A549 (cell line): ENCODE measurements around the gene CIAO3. TPM values are rescaled to one million over a fixed set of nuclear protein-coding genes. Genes with fewer than 3 reads are reported as not detected.

ENCODE experiments used
- ATAC-seq, 2 experiments: fragments of 200-7000 bp in 1 of 2; fragments of >200 bp in 1 of 2; cut with Nextera tagmentation in 1 of 2; cut with Tn5 transposase in 1 of 2; 3 replicates each; pipeline versions ENCODE4 v1.8.0 to v1.9.1; 2018 to 2020; ENCODE audit warnings: mild to moderate bottlenecking in 1 of 2, moderate library complexity in 1 of 2
- CTCF ChIA-PET: fragments of 300-600 bp; sonication (Branson Sonifier 250); formaldehyde crosslinking; extraction: SDS; loops from one replicate; lab custom pipeline; 2021; ENCODE audit warnings: antibody characterized with exemption, inconsistent platforms; lab: Yijun Ruan, JAX
- POLR2A ChIA-PET: fragments of 350-600 bp; formaldehyde crosslinking; extraction: SDS; loops from one replicate; lab custom pipeline; 2021; ENCODE audit warnings: antibody characterized with exemption, inconsistent platforms; lab: Yijun Ruan, JAX
- DNase-seq, 2 experiments: peaks; one replicate each; pipeline versions ENCODE4 v3.0.0 to v3.0.0-alpha.2; 2011 to 2016; ENCODE audit warnings: low read depth in 1 of 2, low spot score in 1 of 2
- FAIRE-seq: peaks from 2 replicates; lab custom pipeline; 2011; peaks lifted over from hg19 to GRCh38; lab: Jason Lieb, UNC
- H3K27ac ChIP-seq, 2 experiments: fragments of >200 bp; sonication (Bioruptor Twin); formaldehyde crosslinking; 3 replicates each; pipeline ENCODE4 v1.5.1; 2016 to 2017
- H3K4me1 ChIP-seq: fragments of >200 bp; sonication (Bioruptor Twin); formaldehyde crosslinking; 3 replicates; pipeline ENCODE4 v1.6.1; 2016
- H3K4me2 ChIP-seq: fragments of >200 bp; sonication (Bioruptor Twin); formaldehyde crosslinking; 3 replicates; pipeline ENCODE4 v1.6.1; 2016
- H3K4me3 ChIP-seq: fragments of >200 bp; sonication (Bioruptor Twin); formaldehyde crosslinking; 3 replicates; pipeline ENCODE4 v1.5.1; 2016
- H3K9me3 ChIP-seq: fragments of >200 bp; sonication (Bioruptor Twin); formaldehyde crosslinking; 3 replicates; pipeline ENCODE4 v1.6.1; 2016
- CHD4 ChIP-seq: fragments of 200-600 bp; sonication (generic); IDR thresholded peaks from 2 replicates; pipeline ENCODE4 v1.6.1; 2016; ENCODE audit warnings: antibody characterized with exemption, mild to moderate bottlenecking, borderline replicate concordance
- EHF ChIP-seq: fragments of 250-450 bp; sonication (Bioruptor Pico); IDR thresholded peaks from 2 replicates; pipeline ENCODE4 v1.5.0; 2020; ENCODE audit warnings: mild to moderate bottlenecking
- HOXB13 ChIP-seq: fragments of 250-450 bp; sonication (Bioruptor Pico); IDR thresholded peaks from 2 replicates; pipeline ENCODE4 v1.5.0; 2020; ENCODE audit warnings: low read depth, mild to moderate bottlenecking, moderate library complexity
- PHF8 ChIP-seq: fragments of 200-600 bp; sonication (generic); IDR thresholded peaks from 2 replicates; pipeline ENCODE4 v1.6.1; 2016; ENCODE audit warnings: low read depth, mild to moderate bottlenecking, antibody characterized with exemption, moderate library complexity, borderline replicate concordance
- POLR2A ChIP-seq: IDR thresholded peaks from 2 replicates; pipeline ENCODE4 v1.6.1; 2012; ENCODE audit warnings: mild to moderate bottlenecking, low read length
- POLR2AphosphoS2 ChIP-seq: conservative IDR thresholded peaks from 2 replicates; pipeline ENCODE4 v1.6.1; 2012; ENCODE audit warnings: low read length, improper control_type of control experiment, inconsistent platforms
- SMC3 ChIP-seq: fragments of >200 bp; sonication (Bioruptor Twin); formaldehyde crosslinking; IDR thresholded peaks from 3 replicates; pipeline ENCODE4 v1.6.1; 2018; ENCODE audit warnings: inconsistent platforms
- SREBF2 ChIP-seq: fragments of 450-650 bp; IDR thresholded peaks from 2 replicates; pipeline ENCODE4 v1.6.1; 2014; ENCODE audit warnings: mild to moderate bottlenecking, moderate library complexity
- TP53 ChIP-seq: fragments of 250-450 bp; sonication (Bioruptor Pico); IDR thresholded peaks from 2 replicates; pipeline ENCODE4 v1.5.0; 2021; ENCODE audit warnings: mild to moderate bottlenecking, moderate library complexity
- ZFP36 ChIP-seq: fragments of 450-650 bp; IDR thresholded peaks from 2 replicates; pipeline ENCODE4 v1.6.1; 2014; ENCODE audit warnings: borderline replicate concordance; ENCODE audit not compliant: partially characterized antibody
- ZSCAN20 ChIP-seq: fragments of 250-450 bp; sonication (Bioruptor Pico); IDR thresholded peaks from 2 replicates; pipeline ENCODE4 v1.8.0; 2022; ENCODE audit warnings: mild to moderate bottlenecking, moderate library complexity
- WGBS: methylation state at CpG from one replicate; pipeline ENCODE4 v1.1.6; 2017; ENCODE audit errors: missing lambda C conversion rate; 5-methylcytosine and 5-hydroxymethylcytosine counted together
- polyA plus RNA-seq, 4 experiments: library from polyadenylated mRNA; depleted of rRNA in 3 of 4; stranded (reverse); fragments of >200 nt; fragmentation: RNase III in 1 of 4; extraction: RNeasy Plus Mini Kit Qiagen cat#74134 plus additional on column Dnase treatment in 1 of 4; gene quantifications; 2 replicates in 3 of 4; 3 replicates in 1 of 4; pipeline ENCODE4 v1.2.3, GENCODE V29; 2011 to 2017
- TF ChIP-seq, protein P1 (sequence below): fragments of >200 bp; sonication (Bioruptor Twin); formaldehyde crosslinking; IDR thresholded peaks from 3 replicates; pipeline ENCODE4 v1.6.1; 2016
- TF ChIP-seq, protein P2 (sequence below): fragments of >200 bp; sonication (Bioruptor Twin); formaldehyde crosslinking; IDR thresholded peaks from 2 replicates; pipeline ENCODE4 v1.6.1; 2016

Gene CIAO3
- polyA plus RNA-seq, 2 of the 4 experiments (the other 2 are of a cell fraction) = 17.4 to 23.0 TPM

DNA sequence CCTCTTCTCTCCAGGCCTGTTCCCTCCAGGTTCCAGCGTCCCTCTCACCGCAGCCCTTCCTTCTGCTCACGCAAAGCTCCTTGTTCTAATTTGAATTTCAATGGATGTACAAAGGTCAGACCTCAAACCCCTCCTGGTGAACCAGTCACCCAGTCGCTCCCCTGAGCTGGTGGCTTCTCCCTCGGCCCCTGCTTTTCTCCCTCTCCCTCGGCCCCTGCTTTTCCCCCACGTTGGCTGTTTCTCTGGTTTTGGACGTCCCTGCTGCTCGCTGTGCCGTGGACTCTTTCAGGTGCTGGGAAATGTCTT lies 11.2 kb upstream of the CIAO3 start:
- H3K9me3 ChIP-seq = no peaks in the 10 kb centered on the region
- H3K27ac ChIP-seq = no peak overlapping the region
- DNase-seq = no peak
- no peaks in the 10 kb centered on the region for H3K4me1 ChIP-seq
- FAIRE-seq = no peak
- no peak overlapping the region for H3K4me3 ChIP-seq
- no peak for ATAC-seq
- TF ChIP-seq CHD4 (no peak), SREBF2 (no peak), SMC3 (no peak), PHF8 (no peak), TP53 (CRISPR knock-in tag) (no peak), HOXB13 (CRISPR knock-in tag) (no peak)
- TF ChIP-seq, protein P1, sequence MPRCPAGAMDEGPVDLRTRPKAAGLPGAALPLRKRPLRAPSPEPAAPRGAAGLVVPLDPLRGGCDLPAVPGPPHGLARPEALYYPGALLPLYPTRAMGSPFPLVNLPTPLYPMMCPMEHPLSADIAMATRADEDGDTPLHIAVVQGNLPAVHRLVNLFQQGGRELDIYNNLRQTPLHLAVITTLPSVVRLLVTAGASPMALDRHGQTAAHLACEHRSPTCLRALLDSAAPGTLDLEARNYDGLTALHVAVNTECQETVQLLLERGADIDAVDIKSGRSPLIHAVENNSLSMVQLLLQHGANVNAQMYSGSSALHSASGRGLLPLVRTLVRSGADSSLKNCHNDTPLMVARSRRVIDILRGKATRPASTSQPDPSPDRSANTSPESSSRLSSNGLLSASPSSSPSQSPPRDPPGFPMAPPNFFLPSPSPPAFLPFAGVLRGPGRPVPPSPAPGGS = no peak
- TF ChIP-seq, all 56 proteins: peak for 0
- H3K4me2 ChIP-seq = no peak overlapping the region
- WGBS = 71% methylated on average over 10 of the region's 10 CpGs
- ChIA-PET POLR2A (no interaction called here), CTCF (interaction anchor here (0.7 to 6.0 kb wide), 3 partner anchors 13 to 171 kb away, joined by 3 to 63 read pairs (median 3); no protein-coding TSS in a partner anchor)

DNA sequence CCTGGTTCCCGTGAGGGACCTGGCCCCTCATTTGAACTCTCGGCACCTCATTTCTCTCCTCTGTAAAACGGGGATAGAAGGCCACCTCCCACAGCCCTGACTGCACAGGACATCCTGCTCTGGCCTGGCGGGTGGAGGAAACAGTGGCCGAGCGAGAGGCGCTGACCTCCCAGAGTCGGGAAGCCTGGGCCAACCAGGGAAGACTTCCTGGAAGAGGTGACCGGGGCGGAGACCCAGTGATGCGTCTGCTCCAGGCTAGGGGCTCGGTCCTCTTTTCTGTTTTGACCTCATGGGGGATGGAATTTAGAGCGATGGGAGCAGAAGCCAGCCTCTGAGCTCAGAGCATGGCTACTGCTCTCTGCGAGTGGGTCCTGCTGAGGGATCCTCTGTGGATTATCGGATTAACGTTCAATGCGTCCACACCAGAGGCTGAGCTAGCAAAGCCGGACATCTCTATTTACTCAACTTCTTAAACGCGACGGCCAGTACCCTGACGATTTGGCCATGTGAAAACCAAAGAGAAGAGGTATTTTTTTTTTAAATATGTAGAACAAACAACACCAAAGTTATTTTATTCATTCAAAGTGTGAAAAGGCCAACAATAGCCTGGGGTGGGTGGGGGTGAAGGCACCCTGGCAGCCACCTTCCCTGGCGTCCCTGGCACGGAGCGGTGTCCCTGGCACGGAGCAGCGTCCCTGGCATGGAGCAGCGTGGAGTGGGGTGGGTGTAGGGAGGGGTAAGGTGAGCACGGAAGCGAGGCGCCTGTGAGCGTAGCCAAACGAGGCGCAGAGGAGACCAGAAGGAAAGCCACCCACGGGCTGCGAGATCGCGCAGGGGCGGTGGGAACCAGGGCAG lies 10.6 kb upstream of the CIAO3 start:
- H3K4me3 ChIP-seq = no peak overlapping the region
- no peak overlapping the region for H3K27ac ChIP-seq
- TF ChIP-seq POLR2A (no peak), ZFP36 (peak; percentile 79), POLR2AphosphoS2 (no peak)
- TF ChIP-seq, all 56 proteins: peak for 1
- DNase-seq = no peak
- CTCF ChIA-PET = interaction anchor here (0.7 to 6.0 kb wide), 7 partner anchors 9 to 170 kb away, joined by 3 to 63 read pairs (median 6); partner anchors contain the start of genes CIAO3 and MSLN
- no peak for FAIRE-seq
- POLR2A ChIA-PET = interaction anchor here (1.1 kb wide), 1 partner anchor 10 kb away, joined by 3 read pairs; the partner anchor contains the start of gene CIAO3
- no peak; a peak in 1 of 6 replicates for ATAC-seq
- Histone ChIP-seq H3K4me2 (no peak overlapping the region), H3K4me1 (no peaks in the 10 kb centered on the region), H3K9me3 (no peaks in the 10 kb centered on the region)
- WGBS = 83% methylated on average over 39 of the region's 39 CpGs

DNA sequence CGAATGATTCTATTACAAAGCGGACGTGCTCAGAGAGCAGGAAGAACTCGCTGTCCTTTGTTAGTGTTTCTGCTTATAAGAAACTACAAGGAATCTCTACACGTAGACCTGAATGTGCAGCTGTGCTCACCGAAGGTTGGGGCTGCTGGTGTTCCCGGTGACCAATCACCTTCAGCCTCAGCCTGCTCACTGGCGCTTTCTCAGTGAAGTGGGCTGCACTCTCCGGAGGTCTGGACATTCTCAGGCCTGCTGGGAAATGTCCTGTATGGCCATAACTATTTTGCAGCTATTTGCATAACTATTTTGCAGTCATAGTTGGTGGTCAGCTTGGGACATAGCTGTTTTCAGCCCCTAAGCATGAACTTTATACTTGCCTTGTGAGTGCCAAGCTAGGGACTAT lies 9.7 kb upstream of the CIAO3 start:
- POLR2A ChIA-PET = interaction anchor here (1.1 kb wide), 1 partner anchor 9 kb away, joined by 3 read pairs; the partner anchor contains the start of gene CIAO3

DNA sequence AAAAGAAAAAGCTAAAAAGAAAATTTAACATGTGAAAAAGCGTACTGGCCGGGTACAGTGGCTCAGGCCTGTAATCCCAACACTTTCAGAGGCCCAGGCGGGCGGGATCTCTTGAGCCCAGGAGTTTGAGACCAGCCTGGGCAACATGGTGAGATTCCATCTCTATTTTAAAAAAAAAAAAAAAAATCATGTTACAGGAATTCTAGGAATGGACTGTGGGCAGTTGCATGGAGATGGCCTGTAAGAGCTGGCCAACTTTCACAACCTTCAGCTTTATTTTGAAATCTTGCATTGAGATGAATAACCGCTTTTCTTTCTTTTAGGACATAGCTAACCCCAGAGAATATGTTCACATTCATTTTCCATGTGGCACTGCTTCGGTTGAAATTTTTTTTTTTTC lies 8.2 kb upstream of the CIAO3 start:
- H3K4me3 ChIP-seq = no peak overlapping the region
- H3K4me1 ChIP-seq = no peaks in the 10 kb centered on the region
- H3K9me3 ChIP-seq = no peaks in the 10 kb centered on the region
- ATAC-seq = peak in 1 of 2 experiments; percentile 35; a peak in 2 of 6 replicates
- H3K4me2 ChIP-seq = no peak overlapping the region
- no peak for DNase-seq
- no peak overlapping the region for H3K27ac ChIP-seq
- WGBS = 80% methylated on average over 6 of the region's 6 CpGs
- CTCF ChIA-PET = interaction anchor here (0.6 to 6.0 kb wide), 12 partner anchors 8 to 1733 kb away, joined by 3 to 63 read pairs (median 5); partner anchors contain the start of genes CIAO3 and MSLN
- no peak for FAIRE-seq
- no peak for TF ChIP-seq ZSCAN20 (CRISPR knock-in tag)
- TF ChIP-seq, protein P1 = no peak
- POLR2A ChIA-PET = interaction anchor here (0.7 to 1.0 kb wide), 3 partner anchors 15 to 39 kb away, joined by 3 to 4 read pairs (median 3); partner anchors contain the start of genes ANTKMT, CHTF18 and RPUSD1

More for the DNA sequence above, 9.7 kb upstream of the CIAO3 start:
- ATAC-seq (no peak; a peak in 1 of 6 replicates), FAIRE-seq (no peak), DNase-seq (no peak)
- 83% methylated on average over 9 of the region's 9 CpGs for WGBS
- no peak overlapping the region for H3K4me3 ChIP-seq
- H3K4me1 ChIP-seq = no peaks in the 10 kb centered on the region
- no peak overlapping the region for H3K27ac ChIP-seq
- CTCF ChIA-PET = interaction anchor here (0.9 to 6.0 kb wide), 7 partner anchors 10 to 46 kb away, joined by 3 to 63 read pairs (median 6); partner anchors contain the start of genes CIAO3 and MSLN
- no peak for TF ChIP-seq EHF (CRISPR knock-in tag)
- TF ChIP-seq, protein P2, sequence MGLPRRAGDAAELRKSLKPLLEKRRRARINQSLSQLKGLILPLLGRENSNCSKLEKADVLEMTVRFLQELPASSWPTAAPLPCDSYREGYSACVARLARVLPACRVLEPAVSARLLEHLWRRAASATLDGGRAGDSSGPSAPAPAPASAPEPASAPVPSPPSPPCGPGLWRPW = no peak
- no peak overlapping the region for H3K4me2 ChIP-seq
- no peaks in the 10 kb centered on the region for H3K9me3 ChIP-seq
